Measurements from ENCODE around the gene MARK2. TPM values are rescaled to one million over a fixed set of nuclear protein-coding genes. Genes with fewer than 3 reads are reported as not detected.

Gene MARK2
- total and polyA plus RNA-seq, 2 of the 8 experiments (the other 6 are each of a cell fraction or from before 2014, with no cell fraction given) = 19.3 to 58.5 TPM

DNA sequence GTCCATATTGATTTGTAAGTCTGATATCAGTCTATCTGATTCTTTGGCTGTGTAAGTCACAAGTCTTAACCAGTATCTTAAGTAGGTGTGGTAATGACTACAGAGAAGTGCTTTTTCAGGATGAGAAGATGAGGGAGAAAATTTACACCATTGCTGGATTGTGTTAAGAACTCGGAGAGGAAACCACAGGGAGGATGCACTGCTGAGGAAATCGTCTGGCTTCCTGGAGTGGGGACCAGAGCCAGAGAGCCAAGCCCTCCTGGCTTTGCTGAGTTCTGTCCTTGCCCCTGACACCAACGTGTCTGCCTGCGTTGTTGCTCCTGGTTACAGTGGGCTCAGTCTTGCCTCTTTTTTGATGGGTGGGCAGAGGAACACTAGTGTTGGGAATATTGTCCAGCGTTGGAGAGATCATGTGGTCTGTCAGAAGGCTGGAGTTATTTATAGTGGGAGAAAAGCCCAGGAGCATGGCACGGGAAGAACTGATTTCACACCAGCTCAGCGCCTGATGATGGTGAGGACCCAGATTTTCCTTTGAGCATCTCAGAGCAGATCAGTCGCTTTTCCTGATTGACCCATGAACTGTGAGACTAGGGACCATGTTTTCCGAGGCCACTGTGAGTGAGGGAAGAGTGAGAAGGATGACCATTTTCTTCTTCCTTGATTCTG, 29.6 kb downstream of the MARK2 start (continued):
- TF ChIP-seq CHD1 (IDR thresholded peaks at IDR 0.05; ENCODE audit: low read depth, low read length) (no peak), RFX5 (IDR thresholded peaks at IDR 0.05; ENCODE audit: borderline replicate concordance, low read depth, low read length) (no peak), BCL11A (IDR thresholded peaks at IDR 0.05; ENCODE audit: low read depth in 2 of 2, low read length in 2 of 2) (no peak), GTF2F1 (IDR thresholded peaks at IDR 0.05; ENCODE audit: borderline replicate concordance, low read depth, low read length) (no peak)
